ENCODE data around the gene LAMB1.

LAMB1 gene

DNA sequence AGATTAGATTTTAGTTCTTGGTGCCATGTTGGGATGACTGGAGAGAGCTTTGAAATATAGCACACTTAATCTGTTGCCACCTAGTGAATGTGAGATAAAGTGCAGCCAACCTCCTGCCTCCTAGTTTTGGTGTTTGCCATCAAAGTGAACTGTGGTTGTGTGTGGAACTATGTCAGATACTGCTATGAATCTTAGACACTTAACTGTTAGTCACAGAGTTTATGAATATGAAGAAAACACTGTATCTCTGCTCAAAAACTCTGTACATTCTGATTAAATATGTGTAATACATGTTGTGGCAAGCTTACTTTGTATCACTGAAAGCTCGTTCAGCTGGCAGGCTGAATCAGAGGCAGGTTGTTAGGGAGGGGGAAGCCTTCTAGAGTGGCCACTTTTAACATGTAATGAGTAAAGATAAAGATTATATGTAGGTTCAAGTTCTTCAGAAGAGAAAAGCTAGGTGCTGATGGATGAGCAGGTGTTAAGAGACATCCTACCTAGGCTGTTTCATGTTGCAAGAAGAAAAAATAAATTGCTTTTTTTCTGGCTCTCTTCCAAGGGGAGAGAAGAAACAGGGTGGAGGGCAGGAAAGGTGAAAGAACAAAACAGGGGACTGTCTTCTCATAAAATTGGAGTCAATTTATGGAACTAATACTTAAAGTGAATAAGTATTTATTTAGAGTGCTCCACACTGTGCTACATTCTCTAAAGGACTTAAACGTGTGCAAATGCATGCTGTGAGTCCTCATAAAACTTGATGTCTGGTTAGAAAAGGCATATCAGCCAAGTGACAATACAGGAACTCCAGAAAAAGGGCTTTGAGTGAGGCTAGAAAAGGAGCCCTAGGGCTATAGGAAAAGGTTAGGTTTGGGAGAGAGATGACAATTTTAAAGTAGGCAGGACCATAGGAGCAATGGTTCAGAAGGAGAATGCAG is 14.1 kb upstream of the LAMB1 start:
- no peak for FAIRE-seq

DNA sequence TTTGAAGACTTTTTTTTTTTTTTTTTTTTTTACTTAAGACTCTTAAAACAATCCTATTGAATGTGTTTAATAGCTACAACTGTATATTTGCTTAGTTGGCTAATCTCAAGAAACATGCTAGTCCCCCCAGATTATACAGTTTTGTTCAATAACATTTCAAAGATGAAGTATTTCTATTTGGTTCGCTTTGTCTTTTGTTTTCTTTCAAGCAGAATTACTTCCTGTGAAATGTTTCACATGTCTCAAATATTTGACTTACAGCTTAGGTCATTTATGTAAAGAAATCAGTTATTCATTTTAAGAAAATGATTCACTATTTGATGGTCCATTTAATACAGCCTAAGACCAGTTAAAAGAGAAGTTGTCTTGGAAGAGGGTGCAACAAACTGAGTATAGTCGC is 12.8 kb upstream of the LAMB1 start:
- FAIRE-seq: no peak

DNA sequence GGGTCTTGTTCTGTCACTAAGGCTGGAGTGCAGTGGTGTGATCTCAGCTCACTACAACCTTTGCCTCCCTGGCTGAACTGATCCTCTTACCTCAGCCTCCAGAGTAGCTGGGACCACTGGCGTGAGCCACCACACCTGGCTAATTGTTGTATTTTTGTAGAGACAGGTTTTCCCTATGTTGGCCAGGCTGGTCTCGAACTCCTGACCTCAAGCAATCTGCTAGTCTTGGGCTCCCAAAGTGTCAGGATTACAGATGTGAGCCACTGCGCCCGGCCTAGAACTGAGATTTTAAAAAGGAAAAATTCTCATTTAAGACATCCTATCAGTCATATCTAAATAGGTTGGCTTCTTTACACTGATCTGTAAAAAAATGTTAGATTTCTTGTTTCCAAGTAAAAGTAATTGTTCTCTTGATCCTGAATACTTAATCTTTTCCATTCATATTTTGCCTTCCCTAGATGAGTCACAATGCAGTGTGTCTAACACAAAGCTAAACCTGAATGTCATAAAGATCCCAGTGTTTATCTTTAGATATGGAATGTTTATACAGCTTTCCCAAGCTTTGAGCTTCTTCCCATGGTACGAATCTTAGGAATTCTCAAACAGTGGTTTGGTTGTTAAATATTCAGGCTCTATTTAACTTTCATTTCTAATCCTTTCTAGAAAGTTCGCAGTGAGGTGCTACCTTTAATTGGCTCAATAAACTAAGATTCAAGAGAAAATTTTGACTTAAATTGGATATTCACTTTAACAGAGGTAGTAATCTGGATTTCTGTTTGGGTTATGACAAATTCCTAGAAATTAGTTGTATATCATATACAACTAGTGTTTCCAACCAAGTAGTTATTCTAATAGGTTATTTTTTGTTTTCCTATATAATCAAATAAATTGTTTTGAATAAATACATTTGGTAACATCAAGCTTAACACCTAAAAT is 12.1 kb upstream of the LAMB1 start:
- FAIRE-seq: no peak

DNA sequence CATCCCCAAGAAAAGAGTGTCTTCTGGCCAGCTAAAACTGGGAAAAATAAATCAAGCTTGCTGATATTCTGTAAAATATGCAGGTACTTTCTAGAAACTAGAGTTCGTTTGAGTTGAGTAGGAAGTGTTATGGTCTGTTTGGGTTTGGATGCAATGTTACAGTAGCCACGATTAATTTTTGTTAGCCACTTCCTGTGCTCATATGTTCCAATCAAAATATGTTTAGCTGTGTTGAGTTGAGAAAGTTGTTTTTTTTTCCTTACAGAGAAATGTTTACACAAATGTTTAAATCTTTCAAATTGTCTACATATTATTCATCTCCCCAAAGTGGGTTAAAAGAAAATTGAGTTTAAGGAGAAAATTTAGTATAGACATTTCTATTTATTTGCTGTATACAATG is 11.3 kb upstream of the LAMB1 start:
- FAIRE-seq: no peak

DNA sequence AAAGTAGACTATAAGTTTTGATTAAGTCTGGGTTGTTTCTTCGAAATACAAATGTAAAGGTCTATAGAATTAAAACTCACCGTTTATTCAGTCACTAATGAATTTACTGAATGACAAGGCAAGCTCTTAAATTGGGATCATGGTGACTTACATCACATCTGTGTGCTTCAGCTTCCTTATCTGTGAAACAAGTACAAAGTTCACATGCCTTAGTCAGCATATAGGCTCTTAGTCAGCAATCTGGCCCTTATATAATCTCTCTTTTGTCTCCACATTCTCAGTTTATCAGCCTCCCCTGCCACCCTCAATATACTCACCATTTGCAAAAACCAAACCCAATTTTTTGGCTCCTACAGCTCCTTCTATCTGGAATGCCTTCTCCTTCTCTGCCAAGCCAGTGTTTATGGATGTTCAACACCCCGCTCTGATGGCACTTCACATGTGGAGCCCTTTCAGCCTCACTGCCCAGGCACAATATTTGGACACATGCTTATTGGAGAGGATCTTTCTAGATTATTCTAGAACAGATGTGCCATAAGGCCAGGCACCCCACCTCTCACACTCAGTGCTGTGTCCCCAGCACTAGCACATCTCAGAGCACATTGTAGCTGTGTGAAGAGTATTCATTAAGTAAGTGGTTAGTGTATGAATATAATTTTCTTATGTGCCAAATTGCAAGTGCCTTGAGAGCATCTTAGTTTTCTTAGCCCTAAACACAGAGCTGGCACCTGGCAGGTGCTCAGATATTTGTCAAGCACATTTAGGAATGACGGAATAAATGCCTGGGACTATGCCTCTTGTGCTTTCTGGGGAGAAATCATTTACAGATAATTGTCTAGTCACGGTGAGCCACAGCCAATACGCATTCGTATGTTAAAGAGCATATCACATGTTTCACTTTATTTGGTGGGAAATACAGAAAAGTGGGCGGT is 9.8 kb upstream of the LAMB1 start:
- no peak for FAIRE-seq

DNA sequence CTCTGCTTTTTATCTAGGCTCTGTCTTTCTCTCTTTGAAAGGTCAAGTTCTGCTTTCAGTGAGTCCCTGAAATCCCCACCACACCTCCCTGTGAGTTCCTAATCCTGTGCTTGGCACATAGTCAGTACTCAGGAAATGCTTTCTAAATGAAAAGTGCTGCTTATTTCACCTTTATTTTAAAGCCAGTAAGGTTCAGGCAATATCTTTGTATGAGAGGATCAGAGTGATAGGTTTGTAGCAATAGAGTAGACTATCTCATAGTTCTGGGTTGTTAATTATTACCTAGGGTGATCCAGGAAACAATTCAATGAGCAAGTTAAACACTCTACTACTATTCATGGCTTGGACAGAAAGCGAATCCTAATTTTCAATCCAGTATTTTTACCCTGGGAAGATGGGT is 7.4 kb upstream of the LAMB1 start:
- FAIRE-seq: no peak

DNA sequence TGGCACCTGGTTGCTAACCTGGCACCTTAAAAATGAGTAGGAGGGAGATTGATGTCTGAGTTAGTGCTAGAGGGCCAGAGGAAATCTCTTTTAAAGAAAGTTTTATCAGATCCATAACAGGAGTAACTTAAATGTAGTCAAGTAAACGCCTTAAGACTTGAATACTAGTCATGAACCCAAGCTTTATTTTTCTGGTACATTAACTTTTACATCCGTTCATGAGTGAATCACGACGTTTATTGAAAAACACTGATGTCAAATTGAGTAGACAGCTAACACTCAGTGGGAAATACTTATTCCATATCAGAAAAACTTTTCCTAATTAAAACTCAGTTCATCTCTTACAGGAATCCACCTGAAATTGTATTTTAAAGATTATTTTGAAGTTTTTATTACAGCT is 6.9 kb upstream of the LAMB1 start:
- FAIRE-seq: no peak

DNA sequence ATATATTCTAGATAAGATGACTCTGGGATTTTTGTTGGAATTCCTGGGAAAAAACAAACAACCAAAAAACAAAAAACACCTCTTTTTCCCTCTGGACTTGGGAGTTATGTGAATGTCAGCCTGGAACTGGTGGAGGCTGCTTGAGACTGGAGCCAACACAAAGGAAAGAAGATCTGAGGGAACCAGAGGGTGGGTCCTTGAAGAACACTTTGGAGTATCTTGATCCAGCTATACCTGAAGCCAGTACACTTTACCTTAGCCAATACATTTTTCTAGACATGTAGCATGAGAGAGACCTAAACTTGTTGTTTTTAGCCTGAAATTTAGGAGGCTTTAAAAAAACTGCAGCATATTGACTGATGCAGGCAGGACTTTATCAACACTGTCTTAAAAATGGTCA is 5.9 kb upstream of the LAMB1 start:
- no peak for FAIRE-seq

DNA sequence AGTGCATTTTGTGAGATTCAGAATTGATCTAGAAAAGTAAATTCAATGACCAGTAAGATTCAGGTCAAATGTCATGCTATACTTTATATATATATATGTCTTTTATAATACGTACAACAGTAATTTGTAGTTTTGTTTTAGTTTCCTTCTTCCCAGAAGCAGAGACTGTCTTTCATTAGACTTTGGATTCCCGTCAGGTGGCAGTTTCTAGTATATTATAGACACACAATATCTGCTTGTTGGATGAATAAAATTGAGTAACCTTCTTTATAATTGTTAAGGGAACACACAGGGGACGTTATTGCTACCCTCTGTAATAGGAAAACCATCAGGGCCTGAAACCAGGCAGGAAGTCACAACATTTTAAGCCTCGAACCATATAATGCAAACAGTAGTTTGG is 5.3 kb upstream of the LAMB1 start:
- no peak for FAIRE-seq

DNA sequence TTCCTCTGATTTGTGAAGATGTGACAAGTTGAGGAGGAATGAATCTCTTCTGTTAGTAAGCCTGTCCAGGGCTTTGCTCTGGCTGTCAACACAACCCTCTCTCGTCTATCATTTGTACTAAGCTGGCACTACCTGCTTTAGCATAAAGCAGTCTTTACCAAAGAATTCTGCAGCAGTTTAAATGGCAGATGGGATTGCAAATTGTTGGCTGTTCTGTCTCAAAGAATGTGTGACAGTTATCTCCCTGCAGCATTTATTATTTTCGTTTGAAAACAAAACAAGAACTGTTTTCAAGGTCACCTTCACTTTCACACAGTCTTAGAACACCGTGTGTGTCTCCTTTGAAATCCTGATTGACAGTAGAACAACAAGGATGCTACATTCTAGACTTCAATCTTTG is 4.8 kb upstream of the LAMB1 start:
- FAIRE-seq: no peak

DNA sequence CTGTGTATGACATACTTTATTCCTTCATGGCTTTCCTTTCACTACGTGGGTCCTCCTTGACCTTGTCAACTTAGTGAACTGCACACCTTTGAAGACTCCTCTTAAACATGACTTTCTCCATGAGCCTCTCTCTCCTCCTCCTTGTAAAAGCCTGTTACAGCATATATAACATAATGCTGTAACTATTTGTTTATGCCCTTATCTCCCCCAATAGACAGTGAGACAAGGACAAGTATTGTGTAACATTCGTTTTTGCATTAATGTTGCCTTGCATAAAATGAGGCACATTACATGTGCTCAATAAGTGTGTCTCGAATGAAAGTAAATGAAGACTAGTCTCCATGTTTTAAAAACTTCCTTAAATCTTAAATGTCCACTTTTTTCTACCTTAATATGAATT is 4.3 kb upstream of the LAMB1 start:
- no peak for FAIRE-seq

DNA sequence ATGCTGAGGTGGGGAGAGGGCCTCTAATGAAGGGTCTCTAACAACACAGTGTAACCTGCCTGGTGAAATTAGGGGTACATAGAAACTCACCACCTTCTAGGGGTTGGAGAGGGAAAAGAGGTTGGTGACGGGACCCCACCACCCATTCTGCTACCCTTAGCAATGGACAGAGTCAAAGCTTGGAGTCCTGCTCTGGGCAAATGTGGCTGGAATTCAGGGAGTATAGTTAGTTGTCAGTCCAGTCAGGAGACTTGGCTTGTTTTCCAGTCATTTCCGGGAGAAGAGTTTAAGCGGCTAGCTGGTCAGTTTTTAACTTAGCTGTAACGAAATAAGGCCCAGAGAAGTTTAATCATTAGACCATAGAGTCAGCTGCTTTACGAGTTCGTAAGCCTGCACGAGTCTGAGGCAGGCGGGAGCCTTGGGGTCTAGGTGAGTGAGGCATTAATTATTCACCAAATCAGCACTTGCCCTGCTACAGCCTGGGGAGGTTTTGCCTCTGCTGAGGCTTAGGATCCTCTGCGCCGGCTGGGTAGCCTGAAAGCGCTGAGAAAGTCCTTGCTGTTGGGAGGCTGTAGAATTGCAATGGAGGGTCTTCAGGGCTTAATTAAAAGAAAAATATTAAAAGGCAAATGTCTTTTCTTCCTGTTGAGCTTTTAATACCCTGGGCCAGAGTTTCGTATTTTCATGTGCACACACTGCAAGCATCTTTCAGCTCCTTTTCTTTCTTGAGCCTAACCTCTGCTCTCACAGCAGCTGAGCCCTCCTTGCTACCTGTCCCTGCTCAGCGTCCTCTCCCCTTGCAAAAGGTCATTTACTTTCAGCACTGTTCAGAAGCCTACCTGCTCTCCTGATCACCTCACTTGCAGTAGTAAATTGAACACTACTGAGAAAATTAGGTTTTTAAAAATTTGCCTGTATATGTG is 1.5 kb upstream of the LAMB1 start:
- no peak for FAIRE-seq

DNA sequence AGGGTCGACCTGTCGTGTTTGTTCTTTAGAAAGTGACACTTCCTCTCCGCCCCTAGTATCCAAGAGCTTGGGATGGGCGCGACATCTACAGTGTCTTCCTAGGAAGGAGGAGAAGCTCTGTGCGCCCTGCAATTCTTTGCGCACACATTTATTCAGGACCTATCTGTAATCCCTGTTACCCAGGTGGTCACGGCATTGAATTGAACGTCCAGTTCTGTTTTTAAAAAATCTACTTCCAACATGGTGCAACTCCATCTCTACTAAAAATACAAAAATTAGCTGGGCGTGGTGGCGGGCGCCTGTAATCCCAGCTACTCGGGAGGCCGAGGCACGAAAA is 606 bp upstream of the LAMB1 start:
- FAIRE-seq: no peak

DNA sequence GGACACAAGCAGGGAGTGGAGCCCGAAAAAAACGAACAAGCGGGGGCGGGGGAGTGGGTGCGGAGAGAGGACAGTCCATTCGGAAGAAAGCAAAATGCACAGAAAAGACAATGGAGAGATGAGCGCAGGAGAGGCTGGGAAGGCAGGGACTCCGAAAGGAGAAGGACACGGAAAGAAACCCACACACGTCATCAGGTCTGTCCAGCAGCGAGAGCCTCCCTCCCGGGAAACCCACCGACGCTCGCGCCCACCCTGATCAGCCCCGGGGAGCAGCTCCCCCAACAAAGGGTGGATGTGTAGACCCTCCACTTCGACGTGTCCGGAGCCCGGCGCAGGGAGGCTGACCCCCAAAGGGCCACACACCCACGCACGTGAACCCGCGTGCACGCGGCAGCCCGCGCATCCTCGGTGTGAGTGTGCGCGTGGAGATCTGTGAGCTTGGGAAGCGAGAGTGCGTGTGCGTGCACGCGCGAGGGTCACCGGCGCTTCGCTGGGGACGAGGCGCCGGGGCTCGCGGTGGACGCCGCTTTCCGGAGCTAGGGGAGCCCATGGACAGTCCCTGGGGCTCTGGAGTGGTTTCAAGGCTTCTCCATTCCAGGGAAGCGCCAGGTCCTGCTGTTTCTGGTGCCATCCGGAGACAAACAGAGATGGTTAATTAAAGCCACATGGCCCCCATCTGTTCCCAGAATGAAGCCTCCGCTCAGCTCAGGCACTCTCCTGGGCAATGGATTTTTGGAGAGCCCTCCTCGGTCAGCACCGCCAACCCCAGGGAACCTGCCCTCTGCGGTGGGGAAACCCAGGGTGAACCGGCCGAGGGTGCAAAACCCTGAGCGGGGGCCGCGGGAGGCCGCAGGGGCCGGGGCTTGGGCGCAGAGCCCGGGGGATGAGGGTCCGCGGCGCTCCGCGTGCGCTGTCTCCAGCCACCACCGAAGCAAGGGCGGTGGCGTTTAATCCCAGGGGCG is 916 bp downstream of the LAMB1 start:
- FAIRE-seq: no peak

DNA sequence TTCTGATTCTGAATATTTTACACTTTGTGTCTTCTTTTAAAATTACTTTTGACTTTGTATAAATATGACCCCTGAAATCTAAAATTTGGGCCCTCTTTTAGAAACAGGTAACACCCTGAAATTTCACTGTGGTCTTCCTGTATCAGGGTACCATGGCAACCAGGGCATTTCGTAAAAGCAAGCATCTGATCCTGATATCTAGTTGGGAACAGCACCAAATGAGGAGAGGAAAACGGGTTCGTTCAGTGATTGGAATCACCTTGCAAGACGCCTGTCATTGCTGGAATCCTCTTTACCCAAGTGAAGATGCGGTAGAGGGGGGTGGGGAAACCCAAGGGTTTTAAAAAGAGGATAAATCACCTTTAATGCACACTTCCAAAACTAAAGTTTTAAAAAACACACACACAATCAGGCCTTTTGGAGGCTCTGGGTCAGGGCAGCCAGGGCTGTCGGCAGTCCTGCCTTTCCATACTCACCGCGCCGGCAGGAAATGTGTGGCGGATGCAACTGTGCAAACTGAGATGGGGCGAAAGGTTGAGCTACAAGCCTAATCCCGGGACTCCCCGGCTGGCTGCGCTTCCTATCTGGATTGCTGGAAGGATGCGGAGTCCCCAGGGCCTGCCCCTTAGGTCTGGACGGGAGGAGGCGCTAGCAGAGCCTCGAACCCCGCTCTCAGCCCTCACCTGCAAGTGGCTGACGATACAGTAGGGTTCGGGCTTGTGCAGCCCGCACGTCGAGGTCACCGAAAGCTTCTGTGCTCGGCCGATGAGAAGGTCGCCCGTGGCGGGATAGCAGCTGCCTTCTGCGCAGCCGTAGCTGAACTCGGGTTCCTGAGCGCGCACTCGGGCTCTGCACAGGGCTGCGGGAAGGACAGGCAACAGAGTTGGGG is 1.8 kb downstream of the LAMB1 start:
- no peak for FAIRE-seq

DNA sequence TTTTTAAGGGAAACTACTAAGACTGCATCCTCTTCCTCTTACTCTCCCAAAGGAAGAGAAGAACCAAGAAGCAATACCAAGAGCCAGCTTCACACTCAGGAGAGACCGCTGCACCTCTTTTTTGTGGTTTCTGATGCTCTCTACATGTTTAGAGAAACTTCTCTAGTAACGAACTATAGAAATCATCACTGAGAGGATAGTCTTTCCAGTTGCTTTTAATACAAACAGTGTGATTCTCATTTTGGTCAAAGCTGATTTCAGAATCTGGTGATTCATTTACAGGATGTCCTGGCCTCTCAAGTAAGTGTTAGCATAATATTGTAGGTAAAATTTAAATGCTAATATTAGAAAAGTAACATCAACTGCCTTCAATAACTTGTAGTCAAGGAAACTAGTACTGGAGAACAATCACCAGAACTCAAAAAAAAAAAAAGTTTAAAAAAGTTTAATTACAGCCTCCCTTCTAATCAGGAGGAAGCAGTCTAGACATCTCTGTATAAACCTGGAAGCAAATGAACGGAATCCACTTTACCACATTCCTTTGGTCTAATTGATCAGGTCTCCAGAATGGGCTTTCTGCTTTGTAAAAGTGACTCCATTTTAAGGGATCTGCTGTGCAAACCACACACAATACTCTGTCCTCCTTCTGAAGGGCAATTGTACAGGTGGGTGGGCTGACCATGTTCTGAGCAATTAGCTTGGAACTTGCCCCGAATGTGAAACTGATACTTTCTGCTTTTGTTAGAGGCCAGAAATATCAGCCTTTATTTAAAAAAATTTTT is 3.0 kb downstream of the LAMB1 start:
- no peak for FAIRE-seq

DNA sequence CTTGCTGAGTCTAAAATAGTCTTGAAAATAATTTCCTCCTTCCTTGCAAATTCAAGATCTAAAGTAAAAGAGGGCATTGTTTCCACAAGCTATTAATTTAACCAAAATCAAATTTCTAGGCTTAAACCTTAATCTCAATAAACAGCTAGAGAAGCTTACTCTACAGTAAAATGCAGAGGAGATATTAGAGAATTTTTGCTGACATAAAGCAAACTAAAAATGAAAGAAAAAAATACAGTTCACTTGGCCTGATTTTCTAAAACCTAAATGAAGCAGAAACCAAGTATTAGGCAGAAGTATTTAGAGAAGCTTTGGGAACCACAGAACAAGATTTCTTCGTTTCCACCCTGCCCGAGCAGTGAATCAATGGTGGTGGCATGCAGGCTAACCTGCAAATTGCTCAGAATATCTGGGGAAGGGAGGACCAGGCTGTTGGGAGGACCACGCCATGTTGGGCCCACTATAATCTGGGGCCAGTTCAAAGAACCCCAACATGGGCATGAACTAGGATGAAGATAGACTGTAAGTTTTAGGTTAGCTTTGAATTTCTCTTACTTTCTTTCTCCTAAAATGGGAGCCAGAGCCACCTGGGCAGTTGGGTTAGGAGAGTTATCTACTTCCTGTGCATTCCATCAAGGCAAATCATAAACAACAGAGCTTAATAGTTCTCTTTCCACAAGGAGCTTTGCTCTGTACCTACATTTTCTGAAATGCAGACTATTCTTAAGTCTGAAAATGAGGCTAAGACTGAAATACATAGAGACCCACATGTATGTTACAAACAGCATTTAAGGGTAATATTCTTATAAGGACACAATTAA is 4.1 kb downstream of the LAMB1 start:
- no peak for FAIRE-seq

DNA sequence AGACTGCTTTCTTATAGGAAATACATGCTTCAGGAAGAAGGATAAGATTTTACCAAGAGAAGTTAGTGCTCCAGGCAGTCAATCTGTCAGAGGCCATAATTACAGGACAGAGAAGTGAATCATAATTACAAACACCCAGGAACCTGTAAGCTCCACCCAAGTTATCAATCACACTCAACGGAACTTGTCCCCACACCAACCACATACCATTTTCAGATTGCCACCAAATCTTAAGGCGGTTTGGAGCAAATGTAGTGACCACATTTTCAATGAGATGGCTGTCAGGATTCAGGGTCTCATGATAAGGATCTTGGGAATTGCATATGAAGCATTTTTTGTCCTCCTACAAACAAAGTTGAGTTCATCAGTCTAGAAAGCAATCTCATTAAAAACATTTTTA is 4.8 kb downstream of the LAMB1 start:
- no peak for FAIRE-seq

Data from A204.1 (cell line).